Measurements from ENCODE around the gene ADAMTS13.
"Not testable (repeated sequence)": the region's sequence is repeated elsewhere in the genome, so short reads cannot be mapped to it uniquely, and the experiment has no call there.

ADAMTS13 gene

DNA sequence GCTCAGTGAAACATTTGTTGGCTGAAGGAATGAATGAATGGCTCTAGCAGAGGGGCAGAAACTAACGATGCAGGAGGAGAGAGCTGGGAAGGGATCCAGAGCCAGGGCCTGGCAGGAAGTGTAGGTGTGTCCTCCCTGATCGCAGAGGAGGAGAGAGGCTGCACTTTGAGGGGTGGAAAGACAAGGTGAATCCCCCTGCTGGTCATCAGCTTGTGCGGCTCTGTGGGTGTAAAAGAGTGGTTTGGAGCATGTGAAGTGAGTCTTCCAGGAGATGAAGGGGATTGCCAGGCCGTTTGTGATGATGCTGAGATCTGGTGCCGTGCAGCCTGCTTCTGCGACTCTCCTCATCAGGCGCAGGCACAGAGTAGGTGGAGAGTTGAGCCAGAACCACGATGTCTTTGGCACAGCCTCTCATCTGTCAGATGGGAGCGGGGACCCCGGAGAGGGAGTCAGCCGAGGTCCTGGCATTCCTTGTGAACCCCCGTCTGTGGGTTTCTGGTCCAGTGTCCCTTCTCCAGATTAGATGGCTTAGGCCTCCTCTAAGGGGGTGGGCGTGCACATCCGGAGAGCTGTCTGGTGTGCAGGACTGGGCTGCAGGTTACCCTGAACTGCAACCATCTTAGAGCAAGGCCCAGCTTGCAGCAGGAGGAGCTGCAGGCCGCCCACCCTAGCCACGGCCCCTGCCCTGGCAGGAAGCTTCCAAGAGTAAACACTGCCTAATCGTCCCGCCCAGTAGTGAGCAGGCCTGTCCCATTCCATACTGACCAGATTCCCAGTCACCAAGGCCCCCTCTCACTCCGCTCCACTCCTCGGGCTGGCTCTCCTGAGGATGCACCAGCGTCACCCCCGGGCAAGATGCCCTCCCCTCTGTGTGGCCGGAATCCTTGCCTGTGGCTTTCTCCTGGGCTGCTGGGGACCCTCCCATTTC, at the start of gene ADAMTS13:
Gene ADAMTS13, plus strand, starts transcription at position 753 of the 928 bp plus-strand sequence. Its CDS starts 77 bp downstream, at position 830.
- no peak for DNase-seq

DNA sequence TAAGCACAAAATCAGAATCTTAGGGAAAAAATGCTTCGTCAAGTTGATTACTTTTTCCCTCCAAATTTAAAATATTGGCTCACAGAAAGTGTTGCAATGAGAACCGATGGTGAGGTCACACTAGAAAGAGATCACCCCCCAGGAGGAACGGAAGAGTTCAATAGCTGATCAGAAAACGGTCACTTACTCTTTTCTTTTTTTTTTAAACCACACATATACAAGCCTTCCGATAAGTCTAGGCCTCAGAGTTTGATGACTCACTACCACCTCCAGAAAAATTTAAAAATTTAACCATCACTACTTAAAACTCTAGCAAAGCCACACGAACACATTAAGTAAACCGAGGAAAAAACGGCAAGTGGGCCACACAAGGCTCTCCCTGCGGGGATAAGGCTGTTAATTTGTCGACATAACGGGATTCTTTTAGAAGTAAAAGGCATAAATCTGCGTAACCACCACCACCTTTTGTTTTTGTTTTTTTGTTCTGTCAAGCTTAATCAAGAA, 47.5 kb upstream of the ADAMTS13 start:
- DNase-seq = no peak

DNA sequence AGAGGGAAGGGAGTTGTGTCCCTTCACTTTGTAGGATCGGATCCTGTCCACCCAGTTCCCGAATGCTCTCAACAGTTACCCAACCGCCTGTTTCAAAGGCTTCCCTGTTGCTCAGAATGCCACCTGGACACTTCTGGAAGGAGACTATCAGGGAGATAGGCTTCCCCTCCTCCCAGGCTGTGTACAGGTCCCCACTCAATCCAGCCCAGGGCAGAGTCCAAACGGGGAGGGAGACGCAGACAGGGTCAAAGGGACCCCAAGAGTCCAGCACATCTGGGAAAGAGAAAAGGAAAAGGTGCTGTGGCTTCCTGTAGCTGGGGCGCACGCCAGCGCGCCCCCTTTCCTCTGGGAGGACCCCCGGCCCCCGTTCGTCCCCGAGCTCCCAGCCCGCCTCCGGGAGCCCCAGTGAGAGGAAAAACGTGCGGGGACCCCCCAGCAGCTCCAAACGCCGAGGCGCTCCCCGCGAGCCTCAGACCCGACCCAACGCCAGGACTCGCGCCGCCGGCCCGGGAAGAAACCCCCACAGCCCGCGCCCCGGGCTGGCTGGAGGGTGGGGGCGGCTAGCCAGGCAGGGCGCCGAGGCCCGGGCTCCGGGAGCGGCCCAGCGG, 46.9 kb upstream of the ADAMTS13 start:
- DNase-seq = no peak

DNA sequence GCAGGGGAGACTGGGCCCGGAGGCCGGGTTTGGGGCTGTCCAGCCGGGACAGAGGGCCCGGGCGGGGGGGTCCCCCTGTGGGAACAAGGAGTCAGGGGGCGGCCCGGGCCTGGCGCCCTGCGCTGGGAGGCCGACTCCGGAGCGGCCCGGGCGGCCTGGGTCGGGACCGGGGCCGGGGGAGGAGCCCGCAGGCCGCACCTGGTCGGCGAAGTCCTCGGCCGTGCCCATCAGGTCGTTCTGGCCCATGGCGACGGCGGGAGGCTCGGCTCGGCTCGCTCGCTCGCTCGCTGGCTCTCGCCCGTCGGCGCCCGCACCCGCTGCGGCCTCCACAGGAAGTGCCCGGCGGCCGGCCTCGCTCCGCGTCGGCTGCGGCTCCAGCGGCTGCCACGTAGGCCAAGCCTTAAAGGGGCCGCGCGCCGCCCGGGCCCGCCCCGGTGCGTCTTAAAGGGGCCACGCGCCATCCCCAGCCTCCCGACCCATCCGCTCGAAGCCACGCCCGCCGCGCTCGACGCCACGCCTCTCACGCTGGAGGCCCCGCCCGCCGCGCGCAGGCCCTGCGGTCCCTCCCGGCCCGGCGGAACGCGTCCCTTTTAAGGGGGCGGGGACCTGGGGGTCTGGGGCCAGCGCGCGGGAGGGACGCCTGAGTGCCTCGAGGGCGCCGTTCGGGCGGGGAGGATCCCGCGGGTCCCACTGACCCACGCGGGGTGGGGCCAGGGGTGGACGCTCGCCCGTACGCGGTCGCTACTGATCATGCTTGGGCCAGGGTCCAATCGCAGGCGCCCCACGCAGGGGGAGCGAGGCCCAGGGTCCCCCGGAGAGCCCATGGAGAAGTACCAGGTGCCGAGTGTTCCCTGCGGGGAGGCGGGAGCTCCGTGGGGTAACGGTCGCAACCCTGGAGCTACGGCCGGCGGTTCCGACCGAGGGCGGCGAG, 46.2 kb upstream of the ADAMTS13 start, which contains the start of the genes STKLD1 and SURF4:
Gene STKLD1, plus strand, starts transcription at position 643 of the 931 bp plus-strand sequence. Its CDS starts 108 bp downstream, at position 751.
Gene SURF4, minus strand, starts transcription at position 337 of the 931 bp plus-strand sequence. Its CDS starts 91 bp downstream, at position 246.
- peak; percentile 88 for DNase-seq

DNA sequence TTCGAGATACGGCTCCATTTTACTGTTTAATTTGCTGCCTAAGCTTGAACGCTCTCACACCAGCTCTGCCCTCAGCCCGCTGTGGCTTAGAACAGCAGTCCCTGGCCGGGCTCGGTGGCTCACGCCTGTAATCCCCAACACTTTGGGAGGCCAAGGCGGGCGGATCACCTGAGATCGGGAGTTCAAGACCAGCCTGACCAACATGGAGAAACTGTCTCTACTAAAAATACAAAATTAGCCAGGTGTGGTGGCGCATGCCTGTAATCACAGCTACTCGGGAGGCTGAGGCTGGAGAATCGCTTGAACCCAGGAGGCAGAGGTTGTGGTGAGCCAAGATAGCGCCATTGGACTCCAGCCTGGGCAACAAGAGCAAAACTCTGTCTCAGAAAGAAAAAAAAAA, 44.9 kb upstream of the ADAMTS13 start:
- not testable (repeated sequence) for DNase-seq

DNA sequence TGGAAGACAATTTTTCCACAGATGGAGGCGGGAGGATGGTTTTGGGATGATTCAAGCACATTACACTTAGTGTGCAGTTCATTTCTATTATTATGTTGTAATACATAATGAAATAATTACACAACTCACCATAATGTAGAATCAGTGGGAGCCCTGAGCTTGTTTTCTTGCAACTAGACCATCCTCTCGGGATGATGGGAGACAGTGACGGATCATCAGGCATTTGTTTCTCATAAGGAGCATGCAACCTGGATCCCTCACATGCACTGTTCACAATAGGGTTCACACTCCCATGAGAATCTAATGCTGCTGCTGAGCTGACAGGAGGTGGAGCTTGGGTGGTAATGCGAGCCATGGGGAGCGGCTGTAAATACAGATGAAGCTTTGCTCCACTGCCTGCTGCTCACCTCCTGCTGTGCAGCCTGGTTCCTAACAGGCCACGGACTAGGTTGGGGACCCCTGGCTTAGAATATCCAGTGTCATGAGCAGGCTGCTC, 44.4 kb upstream of the ADAMTS13 start:
- DNase-seq = no peak

DNA sequence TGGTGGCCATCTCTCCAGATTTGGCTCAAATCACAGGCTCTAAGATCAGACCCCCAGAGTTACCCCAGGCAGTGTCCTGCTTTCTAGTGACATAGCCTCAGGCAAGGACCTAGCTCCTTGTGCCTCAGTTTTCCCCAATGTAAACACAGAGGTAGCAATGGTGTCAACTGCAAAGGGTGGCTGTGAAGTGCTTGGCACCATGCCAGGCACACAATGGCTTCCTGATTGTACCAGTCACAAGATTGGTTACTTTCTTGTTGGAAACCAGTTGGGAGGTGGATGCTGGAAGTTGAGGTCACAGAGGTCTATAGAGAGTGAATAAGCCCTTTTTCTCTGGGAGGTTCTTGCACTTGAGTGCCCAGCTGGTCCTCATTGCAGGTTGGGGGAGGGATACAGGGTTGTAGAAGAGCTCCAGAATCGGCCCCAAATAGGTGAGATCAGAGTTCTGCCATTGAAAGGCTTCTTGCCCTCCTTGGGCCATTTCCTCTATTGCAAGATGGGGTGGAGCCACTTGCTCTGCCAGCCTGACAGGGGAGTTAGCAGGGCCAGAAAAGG, 43.7 kb upstream of the ADAMTS13 start:
- DNase-seq = no peak

DNA sequence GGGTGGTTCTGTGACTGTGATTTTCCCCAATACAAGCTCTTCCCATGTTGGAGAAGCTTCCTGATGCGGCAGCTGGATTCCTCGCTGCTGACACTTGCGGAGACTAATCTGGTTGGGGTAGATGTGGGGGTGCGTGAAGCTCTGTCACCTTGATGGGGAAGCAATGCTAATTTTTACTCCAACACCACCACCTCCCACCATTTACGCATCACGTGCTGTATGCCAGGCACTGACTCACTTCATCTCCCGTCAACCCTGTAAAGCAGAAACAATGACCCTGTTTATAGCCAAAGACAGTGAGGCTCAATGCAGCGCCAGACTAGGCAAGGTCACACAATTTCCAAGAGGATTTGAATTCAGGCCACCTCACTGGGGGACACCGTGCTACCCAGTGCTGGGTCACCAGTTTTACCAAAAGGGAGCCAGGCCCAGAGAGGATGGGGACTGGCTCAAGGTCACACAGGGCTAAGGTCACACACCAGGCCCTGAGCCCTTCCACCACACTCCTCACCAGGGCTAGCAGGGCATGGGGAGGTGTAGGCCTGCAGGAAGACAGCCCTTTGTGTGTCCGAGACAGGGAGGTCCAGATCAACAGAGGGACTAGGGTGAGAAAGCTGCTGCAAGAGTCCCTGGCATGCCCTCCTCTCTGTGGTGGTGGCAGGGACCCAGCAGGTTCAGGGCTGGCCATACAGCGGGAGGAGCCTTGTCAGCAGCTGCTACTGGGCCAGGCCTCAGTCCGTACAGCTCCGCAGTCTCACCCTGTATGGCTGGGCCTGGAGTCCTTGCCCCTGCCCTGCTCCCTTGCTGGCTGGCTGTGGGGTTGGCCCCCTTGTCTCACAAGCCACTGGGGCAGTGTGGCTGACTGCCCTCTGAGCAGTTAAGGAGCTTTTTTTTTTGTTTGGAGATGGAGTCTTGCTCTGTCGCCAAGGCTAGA, 42.7 kb upstream of the ADAMTS13 start:
- no peak for DNase-seq

DNA sequence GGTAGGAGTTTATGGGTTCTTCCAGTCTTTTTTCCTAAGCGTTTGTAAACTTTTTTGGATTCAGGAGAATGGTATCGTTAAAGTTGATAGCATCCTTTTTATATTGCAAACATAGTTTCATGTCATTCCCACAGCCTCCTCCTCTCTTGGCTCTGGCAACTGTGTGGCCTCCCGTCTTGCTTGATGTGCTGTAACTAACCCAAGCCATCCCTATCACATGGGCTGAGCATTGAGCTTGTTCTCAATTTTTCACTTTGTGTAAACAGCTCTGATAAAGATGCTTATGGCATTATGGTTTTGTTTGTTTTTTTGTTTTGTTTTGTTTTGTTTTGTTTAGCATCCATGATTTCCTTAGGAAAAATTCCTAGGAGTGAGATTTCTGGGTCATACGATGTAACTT, 41.4 kb upstream of the ADAMTS13 start:
- DNase-seq = no peak

DNA sequence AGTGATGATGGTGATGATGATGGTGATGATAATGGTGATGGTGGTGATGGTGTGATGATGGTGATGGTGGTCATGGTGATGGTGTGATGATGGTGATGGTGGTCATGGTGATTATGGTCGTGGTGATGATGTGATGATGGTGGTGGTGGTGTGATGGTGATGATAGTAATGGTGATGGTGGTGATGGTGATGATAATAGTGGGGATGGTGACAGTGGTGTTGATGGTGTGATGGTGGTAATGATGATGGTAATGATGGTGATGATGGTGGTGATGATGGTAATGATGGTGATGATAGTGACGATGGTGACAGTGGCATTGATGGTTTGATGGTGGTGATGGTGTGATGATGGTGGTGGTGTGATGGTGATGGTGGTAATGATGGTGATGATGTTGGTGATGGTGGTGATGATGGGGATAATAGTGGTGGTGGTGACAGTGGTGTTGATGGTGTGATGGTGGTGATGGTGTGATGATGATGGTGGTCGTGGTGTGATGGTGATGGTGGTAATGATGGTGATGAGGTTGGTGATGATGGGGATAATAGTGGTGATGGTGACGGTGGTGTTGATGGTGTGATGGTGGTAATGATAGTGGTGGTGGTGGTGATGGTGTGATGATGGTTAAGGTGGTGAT, 39.5 kb upstream of the ADAMTS13 start:
- DNase-seq = no peak

DNA sequence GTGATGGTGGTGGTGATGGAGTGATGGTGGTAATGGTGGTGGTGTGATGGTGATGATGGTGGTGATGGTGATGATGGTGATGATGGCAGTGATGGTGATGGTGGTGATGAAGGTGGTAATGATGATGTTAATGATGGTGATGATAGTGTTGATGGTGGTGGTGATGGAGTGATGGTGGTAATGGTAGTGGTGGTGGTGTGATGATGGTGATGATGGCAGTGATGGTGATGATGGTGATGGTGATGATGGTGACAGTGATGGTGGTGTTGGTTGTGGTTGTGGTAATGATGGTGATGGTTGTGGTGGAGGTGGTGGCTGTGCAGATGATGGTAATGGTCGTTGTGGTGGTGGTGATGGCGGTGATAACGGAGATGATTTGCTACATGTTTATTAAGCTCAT, 38.7 kb upstream of the ADAMTS13 start:
- DNase-seq = no peak

DNA sequence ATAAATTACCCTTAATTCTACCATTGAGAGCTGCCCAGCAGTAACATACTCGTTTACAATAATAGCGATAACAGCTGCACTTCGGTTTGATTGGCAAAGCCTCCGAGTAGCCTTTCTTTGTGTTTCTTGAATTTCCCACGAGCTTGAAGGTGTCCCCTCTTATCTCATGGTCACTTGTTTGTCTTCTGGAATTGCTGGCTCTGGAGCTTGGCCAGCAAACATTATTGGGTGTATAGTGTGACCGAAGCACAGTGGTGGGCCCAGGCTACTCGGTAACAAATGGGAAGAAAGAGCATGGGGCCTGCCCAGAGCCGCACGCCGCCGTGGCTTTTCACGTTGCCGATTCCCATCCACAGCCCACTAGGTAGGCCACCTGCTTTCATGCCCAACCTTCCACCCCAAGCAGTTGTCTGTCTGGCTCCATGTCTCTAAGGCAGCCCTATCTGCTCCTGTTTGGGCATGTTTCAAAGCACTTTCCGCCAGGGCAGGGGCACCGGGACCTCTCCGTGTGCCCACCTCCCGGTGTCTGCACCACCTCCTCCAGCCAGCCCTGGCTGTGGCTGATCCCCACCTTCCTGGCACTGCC, 37.3 kb upstream of the ADAMTS13 start:
- no peak for DNase-seq

DNA sequence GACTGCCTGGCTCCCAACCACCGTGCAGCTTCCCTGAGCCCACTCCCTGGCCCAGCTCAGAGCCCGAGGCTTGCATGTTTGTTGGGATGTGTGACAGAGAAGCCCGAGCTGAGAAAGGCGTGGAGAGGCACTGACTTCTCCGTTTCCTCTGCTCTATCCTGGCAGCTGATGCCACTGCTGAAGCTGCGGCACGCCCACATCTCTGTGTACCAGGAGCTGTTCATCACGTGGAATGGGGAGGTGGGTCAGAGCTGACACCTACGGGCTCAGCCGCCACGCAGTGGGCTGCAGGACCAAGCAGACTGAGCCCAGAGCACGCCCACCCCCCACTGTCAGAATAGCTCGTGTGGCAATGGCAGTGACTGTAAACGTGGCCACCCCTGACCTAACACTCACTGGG, 36.7 kb upstream of the ADAMTS13 start:
- DNase-seq = no peak

DNA sequence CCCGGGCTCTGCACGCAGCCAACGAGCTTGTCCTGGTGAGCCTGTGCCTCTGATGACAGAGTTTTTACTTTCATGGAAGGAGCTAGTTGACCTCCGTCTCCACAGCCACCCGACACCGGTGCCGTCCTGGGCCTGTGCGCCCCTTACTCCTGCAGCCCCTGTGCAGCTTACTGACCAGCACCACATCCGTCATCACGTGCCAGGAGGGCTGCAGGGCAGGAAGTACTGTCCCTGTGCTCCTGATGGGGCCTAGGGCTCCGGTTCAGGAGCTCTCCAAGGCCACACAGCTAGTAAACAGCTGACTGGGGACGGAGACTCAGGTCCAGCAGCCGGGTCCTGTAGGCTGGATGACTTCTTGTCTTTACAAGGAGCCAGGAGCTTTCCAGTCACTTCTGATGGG, 35.8 kb upstream of the ADAMTS13 start:
- no peak for DNase-seq

DNA sequence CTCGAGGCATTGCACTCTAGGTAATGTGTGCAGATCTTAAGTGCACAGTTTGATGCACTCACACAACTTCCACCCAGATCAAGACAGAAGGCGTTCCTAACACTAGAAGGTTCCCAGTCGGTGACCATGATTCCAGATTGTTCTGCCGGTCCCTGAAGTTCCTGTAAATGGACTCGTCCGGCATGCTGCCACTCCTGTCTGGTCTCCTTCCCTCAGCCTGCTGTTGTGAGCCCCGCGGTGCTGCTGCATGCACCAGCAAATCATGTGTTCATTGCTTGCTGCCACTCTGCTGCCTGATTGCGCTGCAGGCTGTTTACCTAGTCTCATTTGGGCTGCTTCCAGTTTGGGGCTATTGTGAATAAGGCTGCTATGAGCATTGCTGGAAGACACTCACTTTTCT, 34.5 kb upstream of the ADAMTS13 start:
- DNase-seq = no peak

DNA sequence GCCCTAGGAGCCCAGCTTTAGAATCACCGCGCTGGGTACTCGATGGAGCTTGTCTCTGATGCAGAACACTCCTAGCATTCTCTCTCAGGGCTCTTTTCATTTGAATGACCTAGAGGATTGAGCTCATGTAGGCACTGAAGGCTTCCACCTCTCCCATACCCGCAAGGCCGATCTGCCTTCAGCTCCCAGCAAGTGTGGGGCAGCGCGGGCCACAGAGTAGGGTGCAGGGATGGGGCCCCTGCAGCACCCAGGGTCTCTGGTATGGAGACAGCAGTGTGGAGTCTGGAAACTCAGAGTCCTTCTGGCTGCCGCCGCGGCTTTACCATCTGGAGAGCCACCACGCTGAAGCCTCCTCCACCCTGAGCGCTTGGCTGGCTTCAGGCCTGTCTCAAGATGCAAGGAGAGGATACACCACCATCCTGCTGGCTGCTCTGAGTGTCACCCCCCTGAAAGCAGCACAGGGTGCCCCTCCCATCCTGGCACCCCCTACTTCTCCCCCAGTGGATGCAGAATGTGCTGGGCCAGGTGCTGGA, 33.1 kb upstream of the ADAMTS13 start:
- no peak for DNase-seq

DNA sequence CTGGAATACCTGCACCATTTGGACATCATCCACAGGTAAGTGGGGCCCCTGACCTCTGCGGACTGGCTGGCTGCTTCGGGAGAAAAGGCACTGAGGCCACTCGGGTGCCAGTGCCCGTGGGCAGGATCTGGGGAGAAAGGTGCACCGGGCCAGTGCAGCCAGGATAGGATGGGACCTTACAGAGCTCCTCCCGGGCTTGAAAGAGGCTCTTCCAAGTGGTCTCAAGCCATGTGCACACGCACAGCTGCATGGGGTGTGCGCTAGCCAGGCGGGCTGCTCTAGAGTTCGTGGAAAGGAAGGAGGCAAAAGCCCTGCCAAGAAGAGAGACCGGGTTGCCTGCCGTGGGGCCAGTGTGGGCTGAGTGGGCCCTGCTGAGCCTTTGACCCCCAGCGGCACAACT, 32.6 kb upstream of the ADAMTS13 start:
- DNase-seq = no peak

DNA sequence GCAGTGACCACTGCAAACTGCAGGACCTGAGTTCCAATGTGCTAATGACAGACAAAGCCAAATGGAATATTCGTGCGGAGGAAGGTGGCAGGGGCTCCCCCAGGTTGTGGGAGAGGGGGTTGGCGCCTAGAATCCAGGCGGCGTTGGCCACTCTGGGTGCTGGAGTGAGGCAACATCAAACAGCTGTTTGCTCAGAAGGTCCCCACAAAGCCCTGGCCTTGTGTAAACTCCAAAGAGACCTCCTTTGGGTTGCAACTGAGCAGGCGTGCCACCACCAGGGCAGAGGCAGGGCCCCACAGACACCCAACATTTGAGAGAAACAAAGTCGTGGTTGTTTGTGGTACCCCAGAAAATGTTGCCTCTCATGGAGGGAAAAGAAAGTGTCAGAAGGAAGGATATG, 31.5 kb upstream of the ADAMTS13 start:
- DNase-seq = no peak

DNA sequence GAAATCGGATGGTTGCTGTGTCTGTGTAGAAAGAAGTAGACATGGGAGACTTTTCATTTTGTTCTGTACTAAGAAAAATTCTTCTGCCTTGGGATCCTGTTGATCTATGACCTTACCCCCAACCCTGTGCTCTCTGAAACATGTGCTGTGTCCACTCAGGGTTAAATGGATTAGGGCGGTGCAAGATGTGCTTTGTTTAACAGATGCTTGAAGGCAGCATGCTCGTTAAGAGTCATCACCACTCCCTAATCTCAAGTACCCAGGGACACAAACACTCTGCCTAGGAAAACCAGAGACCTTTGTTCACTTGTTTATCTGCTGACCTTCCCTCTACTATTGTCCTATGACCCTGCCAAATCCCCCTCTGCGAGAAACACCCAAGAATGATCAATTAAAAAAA, 30.7 kb upstream of the ADAMTS13 start:
- not testable (repeated sequence) for DNase-seq

DNA sequence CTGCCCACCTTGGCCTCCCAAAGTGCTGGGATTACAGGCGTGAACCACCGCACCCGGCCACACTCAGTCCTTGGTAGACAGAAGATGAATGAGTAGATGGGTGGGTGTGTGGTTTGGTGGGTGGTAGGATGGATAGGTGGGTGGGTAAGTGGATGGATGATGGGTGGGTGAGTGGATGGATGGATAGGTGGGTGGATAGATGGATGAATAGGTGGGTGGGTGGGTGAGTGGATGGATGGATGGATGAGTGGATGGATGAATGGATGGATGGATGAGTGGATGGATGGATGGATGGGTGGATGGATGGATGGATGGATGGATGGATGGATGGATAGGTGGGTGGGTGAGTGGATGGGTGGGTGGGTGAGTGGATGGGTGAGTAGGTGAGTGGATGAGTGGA, 29.9 kb upstream of the ADAMTS13 start:
- DNase-seq = not testable (repeated sequence)
